Measurements from ENCODE around the gene MUC6. TPM values are rescaled to one million over a fixed set of nuclear protein-coding genes. Genes with fewer than 3 reads are reported as not detected.

Gene MUC6
- total RNA-seq, 1 donor from 2014 or later = not detected

- Mint-ChIP-seq H3K9me3 (ENCODE audit: unreplicated experiment) (no peaks in the 10 kb centered on the region), H3K27ac (ENCODE audit: unreplicated experiment) (no peak overlapping the region), H3K4me3 (ENCODE audit: unreplicated experiment) (no peak overlapping the region), H3K27me3 (ENCODE audit: unreplicated experiment) (no peaks in the 10 kb centered on the region), H3K36me3 (ENCODE audit: unreplicated experiment) (no peaks in the 10 kb centered on the region), H3K4me1 (ENCODE audit: unreplicated experiment) (peaks cover 2% of the 10 kb centered on the region)
- TF ChIP-seq CTCF (IDR thresholded peaks at IDR 0.05) = no peak
- DNase-seq (ENCODE audit: extremely low spot score, unreplicated experiment) = no peak
Observed at GRCh38 chr11:1075341-1075911, 38.9 kb upstream of the MUC6 start.

GRCh38 chr11:1074244-1075221, 38.0 kb upstream of the MUC6 start, which contains the start of gene MUC2:
Gene MUC2 (plus strand): TSS chr11:1074874.
- no peak within 1 kb of the TSS for H3K27ac Mint-ChIP-seq (ENCODE audit: unreplicated experiment)

GRCh38 chr11:1073851-1074243, 37.3 kb upstream of the MUC6 start:
- no peak overlapping the region for H3K4me3 Mint-ChIP-seq (ENCODE audit: unreplicated experiment)
- H3K27ac Mint-ChIP-seq (ENCODE audit: unreplicated experiment) = no peak overlapping the region
- H3K36me3 Mint-ChIP-seq (ENCODE audit: unreplicated experiment) = no peaks in the 10 kb centered on the region
- H3K27me3 Mint-ChIP-seq (ENCODE audit: unreplicated experiment) = peaks cover 3% of the 10 kb centered on the region
- DNase-seq (ENCODE audit: extremely low spot score, unreplicated experiment) = no peak
- no peaks in the 10 kb centered on the region for H3K9me3 Mint-ChIP-seq (ENCODE audit: unreplicated experiment)
- no peak for TF ChIP-seq CTCF (IDR thresholded peaks at IDR 0.05)
- H3K4me1 Mint-ChIP-seq (ENCODE audit: unreplicated experiment) = peaks cover 2% of the 10 kb centered on the region

More at GRCh38 chr11:1074244-1075221, 38.0 kb upstream of the MUC6 start, which contains the start of gene MUC2:
- H3K27me3 Mint-ChIP-seq (ENCODE audit: unreplicated experiment) = peaks cover 3% of the 10 kb centered on the region
- DNase-seq (ENCODE audit: extremely low spot score, unreplicated experiment) = no peak
- no peaks in the 10 kb centered on the region for H3K36me3 Mint-ChIP-seq (ENCODE audit: unreplicated experiment)
- H3K9me3 Mint-ChIP-seq (ENCODE audit: unreplicated experiment) = no peaks in the 10 kb centered on the region
- no peak within 1 kb of the TSS for H3K4me3 Mint-ChIP-seq (ENCODE audit: unreplicated experiment)
- H3K4me1 Mint-ChIP-seq (ENCODE audit: unreplicated experiment) = peaks cover 2% of the 10 kb centered on the region
- TF ChIP-seq CTCF (IDR thresholded peaks at IDR 0.05) = no peak

- no peak overlapping the region for H3K4me3 Mint-ChIP-seq (ENCODE audit: unreplicated experiment)
- no peak overlapping the region for H3K27ac Mint-ChIP-seq (ENCODE audit: unreplicated experiment)
- TF ChIP-seq CTCF (IDR thresholded peaks at IDR 0.05) = no peak
- no peaks in the 10 kb centered on the region for H3K9me3 Mint-ChIP-seq (ENCODE audit: unreplicated experiment)
- H3K4me1 Mint-ChIP-seq (ENCODE audit: unreplicated experiment) = peaks cover 2% of the 10 kb centered on the region
- H3K27me3 Mint-ChIP-seq (ENCODE audit: unreplicated experiment) = peaks cover 6% of the 10 kb centered on the region
- H3K36me3 Mint-ChIP-seq (ENCODE audit: unreplicated experiment) = no peaks in the 10 kb centered on the region
- DNase-seq (ENCODE audit: extremely low spot score, unreplicated experiment) = no peak
Observed at GRCh38 chr11:1073261-1073724, 36.8 kb upstream of the MUC6 start.

GRCh38 chr11:1072821-1073231, 36.3 kb upstream of the MUC6 start:
- H3K27ac Mint-ChIP-seq (ENCODE audit: unreplicated experiment) = no peak overlapping the region
- peaks cover 2% of the 10 kb centered on the region for H3K4me1 Mint-ChIP-seq (ENCODE audit: unreplicated experiment)
- TF ChIP-seq CTCF (IDR thresholded peaks at IDR 0.05) = no peak
- peaks cover 9% of the 10 kb centered on the region for H3K27me3 Mint-ChIP-seq (ENCODE audit: unreplicated experiment)
- DNase-seq (ENCODE audit: extremely low spot score, unreplicated experiment) = no peak
- no peak overlapping the region for H3K4me3 Mint-ChIP-seq (ENCODE audit: unreplicated experiment)
- H3K36me3 Mint-ChIP-seq (ENCODE audit: unreplicated experiment) = no peaks in the 10 kb centered on the region
- H3K9me3 Mint-ChIP-seq (ENCODE audit: unreplicated experiment) = no peaks in the 10 kb centered on the region

All from osteocyte (in vitro differentiated cells).